H9 (cell line): Measurements from ENCODE around the gene CLDN34. TPM values are rescaled to one million over a fixed set of nuclear protein-coding genes. Genes with fewer than 3 reads are reported as not detected.

Experiments used
- DNase-seq: peaks from one replicate; pipeline ENCODE4 v3.0.0-alpha.2; 2017
- H2AFZ ChIP-seq: one replicate; pipeline ENCODE4 v1.6.1; 2013; ENCODE audit warnings: mild to moderate bottlenecking, low read length, control low read depth, moderate library complexity
- H2AK5ac ChIP-seq: 2 replicates; pipeline ENCODE4 v1.6.1; 2013; ENCODE audit warnings: low read length, control low read depth, mixed read lengths; ENCODE audit not compliant: insufficient read length
- H2BK120ac ChIP-seq: one replicate; pipeline ENCODE4 v1.6.1; 2013; ENCODE audit warnings: low read depth, mild to moderate bottlenecking, low read length, control low read depth, inconsistent platforms; ENCODE audit not compliant: poor library complexity, severe bottlenecking
- H2BK12ac ChIP-seq: 2 replicates; pipeline ENCODE4 v1.6.1; 2013; ENCODE audit warnings: low read length, control low read depth, mixed read lengths, low read depth; ENCODE audit not compliant: insufficient read length
- H2BK15ac ChIP-seq: 2 replicates; pipeline ENCODE4 v1.6.1; 2013; ENCODE audit warnings: low read depth, low read length, control low read depth
- H2BK20ac ChIP-seq: one replicate; pipeline ENCODE4 v1.6.1; 2013; ENCODE audit warnings: low read depth, mild to moderate bottlenecking, low read length, control low read depth, inconsistent platforms; ENCODE audit not compliant: poor library complexity, severe bottlenecking
- H2BK5ac ChIP-seq: 2 replicates; pipeline ENCODE4 v1.6.1; 2013; ENCODE audit warnings: low read length, control low read depth, mixed read lengths; ENCODE audit not compliant: insufficient read length
- H3K14ac ChIP-seq: 2 replicates; pipeline ENCODE4 v1.6.1; 2013; ENCODE audit warnings: low read length, control low read depth; ENCODE audit not compliant: insufficient read depth
- H3K18ac ChIP-seq: 2 replicates; pipeline ENCODE4 v1.6.1; 2013; ENCODE audit warnings: low read depth, mild to moderate bottlenecking, mixed read lengths, low read length, control low read depth; ENCODE audit not compliant: insufficient read length
- H3K23ac ChIP-seq: 2 replicates; pipeline ENCODE4 v1.6.1; 2013; ENCODE audit warnings: low read length, control low read depth, mixed read lengths, low read depth; ENCODE audit not compliant: insufficient read length
- H3K23me2 ChIP-seq: 2 replicates; pipeline ENCODE4 v1.6.1; 2013; ENCODE audit warnings: low read depth, mild to moderate bottlenecking, mixed read lengths, low read length, control low read depth; ENCODE audit not compliant: insufficient read length, poor library complexity, severe bottlenecking
- H3K27ac ChIP-seq: 2 replicates; pipeline ENCODE4 v1.5.1; 2013; ENCODE audit warnings: low read length, control low read depth, mixed read lengths, low read depth; ENCODE audit not compliant: insufficient read length
- H3K27me3 ChIP-seq: 2 replicates; pipeline ENCODE4 v1.6.1; 2013; ENCODE audit warnings: low read length, control low read depth, inconsistent platforms; ENCODE audit not compliant: insufficient read depth
- H3K4ac ChIP-seq: 2 replicates; pipeline ENCODE4 v1.6.1; 2013; ENCODE audit warnings: low read depth, mild to moderate bottlenecking, control low read depth, inconsistent platforms, low read length, moderate library complexity
- H3K4me1 ChIP-seq: 2 replicates; pipeline ENCODE4 v1.6.1; 2013; ENCODE audit warnings: low read length, control low read depth, inconsistent platforms; ENCODE audit not compliant: insufficient read depth
- H3K4me2 ChIP-seq: 2 replicates; pipeline ENCODE4 v1.6.1; 2013; ENCODE audit warnings: low read length, control low read depth, mixed read lengths; ENCODE audit not compliant: insufficient read length, insufficient read depth
- H3K56ac ChIP-seq: 2 replicates; pipeline ENCODE4 v1.6.1; 2013; ENCODE audit warnings: low read depth, mild to moderate bottlenecking, mixed read lengths, low read length, control low read depth; ENCODE audit not compliant: insufficient read length
- H3K79me1 ChIP-seq: 2 replicates; pipeline ENCODE4 v1.6.1; 2013; ENCODE audit warnings: low read depth, mild to moderate bottlenecking, moderate library complexity, low read length, control low read depth, inconsistent platforms; ENCODE audit not compliant: insufficient read depth, poor library complexity, severe bottlenecking
- H3K79me2 ChIP-seq: 2 replicates; pipeline ENCODE4 v1.6.1; 2013; ENCODE audit warnings: low read length, control low read depth, inconsistent platforms; ENCODE audit not compliant: insufficient read depth
- H3K9ac ChIP-seq: 2 replicates; pipeline ENCODE4 v1.6.1; 2013; ENCODE audit warnings: low read length, control low read depth, mixed read lengths; ENCODE audit not compliant: insufficient read length; ENCODE audit errors: extremely low read depth
- H3K9me3 ChIP-seq: one replicate; pipeline ENCODE4 v1.6.1; 2013; ENCODE audit warnings: low read depth, low read length, inconsistent platforms; ENCODE audit not compliant: control insufficient read depth
- H3T11ph ChIP-seq: one replicate; pipeline ENCODE4 v1.6.1; 2013; ENCODE audit warnings: mild to moderate bottlenecking, low read length, control low read depth, inconsistent platforms
- H4K20me1 ChIP-seq: one replicate; pipeline ENCODE4 v1.6.1; 2013; ENCODE audit not compliant: control insufficient read depth, insufficient read length, insufficient read depth
- H4K5ac ChIP-seq: 2 replicates; pipeline ENCODE4 v1.6.1; 2013; ENCODE audit warnings: low read depth, mild to moderate bottlenecking, mixed read lengths, low read length, control low read depth; ENCODE audit not compliant: insufficient read length
- H4K8ac ChIP-seq: replicated peaks from 2 replicates; pipeline ENCODE4 v1.6.1; 2013; ENCODE audit warnings: low read length, control low read depth, mixed read lengths, low read depth; ENCODE audit not compliant: insufficient read length
- H4K91ac ChIP-seq: 2 replicates; pipeline ENCODE4 v1.6.1; 2013; ENCODE audit warnings: low read depth, mild to moderate bottlenecking, moderate library complexity, mixed read lengths, low read length, control low read depth; ENCODE audit not compliant: insufficient read length
- H3K27ac Mint-ChIP-seq, 3 experiments: 2 replicates in 2 of 3; 3 replicates in 1 of 3; pipeline ENCODE4 v1.8.0; 2020 to 2021; ENCODE audit warnings: mixed read lengths in 3 of 3, mild to moderate bottlenecking in 1 of 3, moderate library complexity in 1 of 3
- H3K27me3 Mint-ChIP-seq: 2 replicates; pipeline ENCODE4 v1.8.0; 2021; ENCODE audit warnings: low read depth, mild to moderate bottlenecking, moderate library complexity, mixed read lengths
- H3K36me3 Mint-ChIP-seq, 3 experiments: 2 replicates in 2 of 3; 3 replicates in 1 of 3; pipeline ENCODE4 v1.8.0; 2020 to 2021; ENCODE audit warnings: low read depth in 3 of 3, mixed read lengths in 3 of 3; ENCODE audit not compliant: insufficient read depth in 1 of 3
- H3K4me1 Mint-ChIP-seq, 2 experiments: 2 replicates each; pipeline ENCODE4 v1.8.0; 2020; ENCODE audit warnings: mixed read lengths in 2 of 2
- H3K4me3 Mint-ChIP-seq, 2 experiments: 2 replicates in 1 of 2; 3 replicates in 1 of 2; pipeline ENCODE4 v1.8.0; 2020 to 2021; ENCODE audit warnings: mild to moderate bottlenecking in 2 of 2, mixed read lengths in 2 of 2, moderate library complexity in 1 of 2
- H3K9me3 Mint-ChIP-seq, 2 experiments: 2 replicates in 1 of 2; 3 replicates in 1 of 2; pipeline ENCODE4 v1.8.0; 2020; ENCODE audit warnings: mild to moderate bottlenecking in 2 of 2, mixed read lengths in 2 of 2, moderate library complexity in 1 of 2
- CTCF ChIP-seq: fragments of 200-600 bp; sonication (generic); conservative IDR thresholded peaks from 3 replicates; pipeline ENCODE4 v1.8.0; 2021; ENCODE audit warnings: antibody characterized with exemption, mild to moderate bottlenecking
- WGBS: extraction: QIAGEN DNeasy Blood & Tissue Kit; methylation state at CpG from one replicate; pipeline ENCODE4 v1.1.7; 2013; ENCODE audit warnings: missing lambda C conversion rate, low lambda C conversion rate, mixed read lengths; ENCODE audit not compliant: insufficient read length; ENCODE audit errors: extremely low coverage; 5-methylcytosine and 5-hydroxymethylcytosine counted together
- total RNA-seq: library from RNA; stranded (reverse); gene quantifications from 2 replicates; pipeline ENCODE4 v1.2.1, GENCODE V29; 2021

Gene CLDN34
- total RNA-seq, 1 experiment from 2014 or later = 0.39 TPM

GRCh38 chrX:9940421-9940820 is 26.7 kb upstream of the CLDN34 start:
- peaks cover 50 to 63% (median 58%) of the 10 kb centered on the region in 3 experiments; a peak in 6 of 7 replicates for H3K36me3 Mint-ChIP-seq
- DNase-seq = no peak

More at GRCh38 chrX:9940421-9940820, 26.7 kb upstream of the CLDN34 start:
- H2BK5ac ChIP-seq = no peak overlapping the region
- H3K27me3 ChIP-seq = no peaks in the 10 kb centered on the region
- H3K79me1 ChIP-seq = no peaks in the 10 kb centered on the region
- no peak overlapping the region for H3K18ac ChIP-seq
- no peaks in the 10 kb centered on the region for H4K20me1 ChIP-seq
- H3K4me1 ChIP-seq = no peaks in the 10 kb centered on the region
- no peak overlapping the region for H2BK12ac ChIP-seq
- H2BK20ac ChIP-seq = no peak overlapping the region
- H3K4ac ChIP-seq = no peak overlapping the region
- WGBS = no CpG with 5 or more reads among the region's 14 CpGs
- no peaks in the 10 kb centered on the region for H3K23me2 ChIP-seq
- H3K79me2 ChIP-seq = no peaks in the 10 kb centered on the region
- H3K56ac ChIP-seq = no peak overlapping the region
- no peaks in the 10 kb centered on the region for H3K27me3 Mint-ChIP-seq
- no peak overlapping the region; a peak in 2 of 7 replicates for H3K27ac Mint-ChIP-seq
- no peak overlapping the region for H3K4me2 ChIP-seq
- peaks cover 10 to 53% of the 10 kb centered on the region in 2 experiments for H3K9me3 Mint-ChIP-seq
- H3K4me1 Mint-ChIP-seq = no peaks in the 10 kb centered on the region
- H3K23ac ChIP-seq = no peak overlapping the region
- H3K9me3 ChIP-seq = no peaks in the 10 kb centered on the region
- no peak overlapping the region for H2BK15ac ChIP-seq
- no peak overlapping the region for H4K5ac ChIP-seq
- H3K14ac ChIP-seq = no peak overlapping the region
- no peak for TF ChIP-seq CTCF
- no peak overlapping the region for H2AK5ac ChIP-seq
- H3K9ac ChIP-seq = no peak overlapping the region
- H4K8ac ChIP-seq = no peak overlapping the region
- H4K91ac ChIP-seq = no peak overlapping the region
- H3T11ph ChIP-seq = no peak overlapping the region
- H3K4me3 Mint-ChIP-seq = no peak overlapping the region
- no peak overlapping the region for H2AFZ ChIP-seq
- no peak overlapping the region for H2BK120ac ChIP-seq
- no peak overlapping the region for H3K27ac ChIP-seq
